Large intestine (tissue), 3 donors: ENCODE measurements around the gene G6PD. TPM values are rescaled to one million over a fixed set of nuclear protein-coding genes. Genes with fewer than 3 reads are reported as not detected.
"Not testable (repeated sequence)": the region's sequence is repeated elsewhere in the genome, so short reads cannot be mapped to it uniquely, and the experiment has no call there.

ENCODE experiments used
- DNase-seq, 2 donors: peaks; one replicate each; pipeline versions ENCODE4 v3.0.0 to v3.0.0-alpha.2; 2013
- H3K27ac ChIP-seq: one replicate; pipeline ENCODE4 v1.5.1; 2013; ENCODE audit warnings: low read length
- H3K27me3 ChIP-seq: 2 replicates; pipeline ENCODE4 v1.6.1; 2013; ENCODE audit warnings: low read length; ENCODE audit not compliant: control insufficient read depth, insufficient read depth
- H3K36me3 ChIP-seq: 2 replicates; pipeline ENCODE4 v1.6.1; 2013; ENCODE audit warnings: low read length; ENCODE audit not compliant: control insufficient read depth, insufficient read depth
- H3K4me1 ChIP-seq: one replicate; pipeline ENCODE4 v1.6.1; 2013; ENCODE audit warnings: low read length; ENCODE audit not compliant: control insufficient read depth, insufficient read depth
- H3K4me3 ChIP-seq: one replicate; pipeline ENCODE4 v1.5.1; 2013; ENCODE audit warnings: low read length
- H3K9me3 ChIP-seq: one replicate; pipeline ENCODE4 v1.6.1; 2013; ENCODE audit warnings: mild to moderate bottlenecking, low read depth, low read length, moderate library complexity; ENCODE audit not compliant: control insufficient read depth
- WGBS: methylation state at CpG from one replicate; pipeline ENCODE4 v1.1.5; 2013; ENCODE audit warnings: low lambda C conversion rate; ENCODE audit not compliant: insufficient coverage; 5-methylcytosine and 5-hydroxymethylcytosine counted together
- polyA plus RNA-seq: library from polyadenylated mRNA; unstranded; fragments of 120-200 nt; gene quantifications from one replicate; pipeline ENCODE4 v1.2.1, GENCODE V29; 2013

The G6PD gene
- polyA plus RNA-seq, 1 donor: 16.8 TPM

- no CpG with 5 or more reads among the region's 10 CpGs for WGBS
- not testable (repeated sequence) for H3K27me3 ChIP-seq, H3K27ac ChIP-seq, H3K9me3 ChIP-seq, H3K4me3 ChIP-seq, H3K36me3 ChIP-seq, H3K4me1 ChIP-seq, DNase-seq
Measured at GRCh38 chrX:154573061-154573460, 26.4 kb upstream of the G6PD start.

GRCh38 chrX:154570361-154570760 is 23.7 kb upstream of the G6PD start:
- not testable (repeated sequence) for DNase-seq
- WGBS: no CpG with 5 or more reads among the region's 11 CpGs

GRCh38 chrX:154562295-154562694 is 15.6 kb upstream of the G6PD start:
- H3K27me3 ChIP-seq, H3K4me1 ChIP-seq, H3K36me3 ChIP-seq, DNase-seq, H3K9me3 ChIP-seq, H3K4me3 ChIP-seq, H3K27ac ChIP-seq: not testable (repeated sequence)
- WGBS: no CpG with 5 or more reads among the region's 10 CpGs

More at GRCh38 chrX:154570361-154570760, 23.7 kb upstream of the G6PD start:
- not testable (repeated sequence) for H3K27me3 ChIP-seq, H3K36me3 ChIP-seq, H3K9me3 ChIP-seq, H3K4me3 ChIP-seq, H3K4me1 ChIP-seq, H3K27ac ChIP-seq

GRCh38 chrX:154560326-154560725 is 13.7 kb upstream of the G6PD start:
- no CpG with 5 or more reads among the region's 31 CpGs for WGBS
- not testable (repeated sequence) for H3K27me3 ChIP-seq, H3K4me1 ChIP-seq, H3K36me3 ChIP-seq, H3K4me3 ChIP-seq, H3K27ac ChIP-seq, H3K9me3 ChIP-seq, DNase-seq

- not testable (repeated sequence) for H3K4me1 ChIP-seq, H3K4me3 ChIP-seq, DNase-seq, H3K36me3 ChIP-seq, H3K27ac ChIP-seq, H3K9me3 ChIP-seq, H3K27me3 ChIP-seq
- WGBS: no CpG with 5 or more reads among the region's 21 CpGs
Measured at GRCh38 chrX:154558896-154559295, 12.2 kb upstream of the G6PD start.

- not testable (repeated sequence) for H3K27ac ChIP-seq, H3K9me3 ChIP-seq, DNase-seq, H3K4me3 ChIP-seq, H3K4me1 ChIP-seq, H3K36me3 ChIP-seq, H3K27me3 ChIP-seq
- WGBS: no CpG with 5 or more reads among the region's 24 CpGs
Measured at GRCh38 chrX:154558060-154558690, 11.5 kb upstream of the G6PD start.

GRCh38 chrX:154552112-154552806 is 5.6 kb upstream of the G6PD start:
- not testable (repeated sequence) for H3K4me3 ChIP-seq, H3K4me1 ChIP-seq, DNase-seq, H3K36me3 ChIP-seq, H3K27ac ChIP-seq, H3K9me3 ChIP-seq, H3K27me3 ChIP-seq
- no CpG with 5 or more reads among the region's 18 CpGs for WGBS

GRCh38 chrX:154549766-154550165 is 3.1 kb upstream of the G6PD start:
- WGBS: no CpG with 5 or more reads among the region's 1 CpG
- H3K4me3 ChIP-seq: no peak overlapping the region
- no peaks in the 10 kb centered on the region for H3K4me1 ChIP-seq

GRCh38 chrX:154548028-154548316 is 1.3 kb upstream of the G6PD start:
- H3K27ac ChIP-seq: peak overlapping the region; percentile 95
- peaks cover 2% of the 10 kb centered on the region for H3K36me3 ChIP-seq
- WGBS: no CpG with 5 or more reads among the region's 9 CpGs
- DNase-seq: no peak
- H3K4me1 ChIP-seq: no peaks in the 10 kb centered on the region
- peak overlapping the region; percentile 85 for H3K4me3 ChIP-seq
- no peaks in the 10 kb centered on the region for H3K27me3 ChIP-seq
- no peaks in the 10 kb centered on the region for H3K9me3 ChIP-seq

More at GRCh38 chrX:154549766-154550165, 3.1 kb upstream of the G6PD start:
- no peak overlapping the region for H3K27ac ChIP-seq
- H3K9me3 ChIP-seq: no peaks in the 10 kb centered on the region
- no peak for DNase-seq
- H3K36me3 ChIP-seq: peaks cover 10% of the 10 kb centered on the region
- H3K27me3 ChIP-seq: no peaks in the 10 kb centered on the region

GRCh38 chrX:154547245-154548027 is 790 bp upstream of the G6PD start, which contains the start of gene IKBKG:
TSS of gene IKBKG (plus strand) at chrX:154547620. CDS start at chrX:154552003, 4,383 bp downstream.
- Histone ChIP-seq H3K4me3 (peak within 1 kb of the TSS; percentile 85), H3K27me3 (no peaks in the 10 kb centered on the region), H3K4me1 (no peaks in the 10 kb centered on the region), H3K36me3 (no peaks in the 10 kb centered on the region), H3K9me3 (no peaks in the 10 kb centered on the region), H3K27ac (peak within 1 kb of the TSS; percentile 95)
- WGBS: no CpG with 5 or more reads among the region's 69 CpGs
- DNase-seq: peak; percentile 88 to 93
